SH-SY5Y (cell line): Measurements from ENCODE around the gene KIAA0753.

ENCODE experiments used
- GATA2 ChIP-seq: IDR thresholded peaks from 2 replicates; pipeline ENCODE4 v1.6.1; 2011; ENCODE audit warnings: mild to moderate bottlenecking, low read depth, low read length
- GATA3 ChIP-seq: IDR thresholded peaks from 2 replicates; pipeline ENCODE4 v1.6.1; 2011; ENCODE audit warnings: low read depth, mild to moderate bottlenecking, low read length, moderate library complexity

Gene KIAA0753

DNA sequence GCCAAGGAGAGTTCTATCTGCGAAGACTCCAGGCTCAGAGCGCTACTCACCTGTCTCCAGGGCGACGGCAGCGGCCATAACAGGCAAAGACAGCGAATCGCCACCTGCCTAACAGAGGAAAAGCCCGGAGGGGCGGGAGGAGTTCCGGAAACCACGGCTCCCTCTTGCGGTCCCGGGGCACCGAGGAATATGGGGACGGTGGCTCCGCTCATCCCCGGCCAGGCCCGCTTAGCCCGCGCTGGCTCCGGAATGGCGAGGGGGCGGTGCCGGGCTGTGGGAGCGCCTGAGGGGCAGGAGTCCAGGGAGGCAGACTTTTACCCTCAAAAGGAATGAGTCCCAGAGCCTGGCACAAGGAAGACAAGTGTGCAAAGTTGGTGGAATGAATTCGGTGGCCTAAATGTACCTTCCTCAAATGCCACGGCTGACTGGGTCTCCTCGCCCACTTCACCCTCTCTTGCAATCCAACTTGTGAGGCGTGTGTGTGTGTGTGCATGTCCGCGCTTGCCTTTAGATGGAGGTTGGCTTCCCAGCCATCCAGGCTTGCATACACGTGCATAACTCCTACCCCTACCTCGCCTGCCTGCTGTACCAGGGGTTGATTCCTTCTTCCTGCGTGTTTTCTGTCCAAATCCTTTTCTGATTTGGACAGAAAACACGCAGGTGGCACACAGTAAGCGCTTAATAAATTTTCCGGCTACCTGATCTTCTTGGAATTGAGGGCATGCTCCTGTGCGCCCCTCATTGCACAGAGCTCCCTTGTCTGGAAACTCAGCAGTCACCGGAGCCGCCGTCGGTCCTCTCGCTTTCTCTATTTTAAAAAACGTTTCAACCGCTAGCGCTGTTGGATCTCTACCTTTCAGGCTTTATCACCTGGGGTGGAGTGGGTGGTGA, 14.6 kb upstream of the KIAA0753 start:
- no peak for TF ChIP-seq GATA3

DNA sequence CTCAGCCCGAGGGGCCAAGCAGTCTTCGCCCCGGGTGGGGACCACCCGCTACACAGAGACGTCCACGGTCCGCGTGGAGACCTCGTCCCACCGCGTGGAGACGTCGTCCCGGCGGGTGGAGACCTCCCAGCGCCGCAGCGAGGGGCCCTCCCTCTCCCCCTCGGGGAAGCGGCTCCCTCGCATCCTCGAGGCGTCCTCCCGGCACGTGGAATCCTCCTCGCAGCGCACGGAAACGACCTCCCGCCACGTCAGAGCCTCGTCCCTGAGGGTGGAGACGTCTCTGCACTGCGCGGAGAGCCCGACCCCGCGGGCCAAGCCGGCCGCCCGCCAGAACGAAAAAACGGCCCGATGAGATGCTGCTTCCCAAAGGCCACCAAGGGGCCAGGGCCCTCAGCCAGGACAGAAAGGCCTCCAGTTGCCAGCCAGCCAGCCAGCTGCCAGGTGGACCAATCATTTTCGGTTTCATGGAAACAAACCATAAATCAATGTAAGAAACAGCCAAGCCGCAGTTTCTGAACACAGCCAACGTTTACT, 11.5 kb upstream of the KIAA0753 start:
- no peak for TF ChIP-seq GATA3
- TF ChIP-seq GATA2, result no peak

DNA sequence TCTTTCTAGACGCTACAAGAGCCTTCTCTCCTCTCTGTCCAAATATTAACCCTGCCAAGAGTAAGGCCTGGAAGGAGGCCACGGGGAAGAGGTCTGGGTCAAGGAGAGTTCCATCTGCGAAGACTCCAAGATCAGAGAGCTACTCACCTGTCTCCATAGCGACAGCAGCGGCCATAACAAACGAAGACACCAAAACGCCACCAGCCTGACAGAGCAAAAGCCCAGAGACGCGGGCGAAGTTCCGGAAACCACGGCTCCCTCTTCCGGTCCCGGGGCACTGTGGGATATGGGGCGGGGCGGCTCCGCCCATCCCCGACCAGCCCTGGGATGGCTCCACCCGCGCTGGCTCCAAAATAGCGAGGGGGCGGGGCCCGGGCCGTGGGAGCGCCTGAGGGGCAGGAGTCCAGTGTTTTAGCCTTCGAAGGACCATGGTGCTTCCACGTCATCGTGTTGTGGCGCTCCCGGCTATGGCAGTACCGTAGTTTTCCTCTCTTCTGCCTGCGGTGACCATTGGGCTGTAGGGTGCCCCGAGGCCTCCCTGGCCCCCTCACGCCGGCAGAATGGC, 10.9 kb upstream of the KIAA0753 start, which contains the start of the genes C17orf100 and MED31:
Gene C17orf100, plus strand, starts transcription at position 409 of the 565 bp plus-strand sequence. Its CDS starts 152 bp downstream, at position 561.
Gene MED31, minus strand, starts transcription at position 252 of the 565 bp plus-strand sequence. Its CDS starts 77 bp downstream, at position 175.
- TF ChIP-seq GATA2, result no peak
- no peak for TF ChIP-seq GATA3

DNA sequence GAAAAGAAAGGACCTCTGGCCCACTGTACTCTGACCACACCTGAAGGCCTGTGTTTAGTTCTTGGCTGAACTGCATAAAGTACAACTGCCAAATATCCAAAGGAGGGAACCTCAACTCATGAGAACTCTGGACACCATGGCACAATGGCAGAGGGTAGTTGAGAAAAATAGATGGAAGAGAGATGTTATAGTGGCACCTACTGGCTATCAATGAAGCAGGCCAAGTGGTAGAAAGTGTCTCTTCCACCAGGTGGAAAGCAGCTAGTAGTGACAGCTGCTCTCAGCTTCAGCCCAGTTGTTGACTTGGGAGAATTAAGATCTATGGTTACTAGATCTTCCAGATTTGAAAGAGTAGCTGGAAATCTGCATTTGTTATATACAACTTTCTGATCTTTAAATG, 7.7 kb upstream of the KIAA0753 start:
- TF ChIP-seq GATA2 (no peak), GATA3 (no peak)

DNA sequence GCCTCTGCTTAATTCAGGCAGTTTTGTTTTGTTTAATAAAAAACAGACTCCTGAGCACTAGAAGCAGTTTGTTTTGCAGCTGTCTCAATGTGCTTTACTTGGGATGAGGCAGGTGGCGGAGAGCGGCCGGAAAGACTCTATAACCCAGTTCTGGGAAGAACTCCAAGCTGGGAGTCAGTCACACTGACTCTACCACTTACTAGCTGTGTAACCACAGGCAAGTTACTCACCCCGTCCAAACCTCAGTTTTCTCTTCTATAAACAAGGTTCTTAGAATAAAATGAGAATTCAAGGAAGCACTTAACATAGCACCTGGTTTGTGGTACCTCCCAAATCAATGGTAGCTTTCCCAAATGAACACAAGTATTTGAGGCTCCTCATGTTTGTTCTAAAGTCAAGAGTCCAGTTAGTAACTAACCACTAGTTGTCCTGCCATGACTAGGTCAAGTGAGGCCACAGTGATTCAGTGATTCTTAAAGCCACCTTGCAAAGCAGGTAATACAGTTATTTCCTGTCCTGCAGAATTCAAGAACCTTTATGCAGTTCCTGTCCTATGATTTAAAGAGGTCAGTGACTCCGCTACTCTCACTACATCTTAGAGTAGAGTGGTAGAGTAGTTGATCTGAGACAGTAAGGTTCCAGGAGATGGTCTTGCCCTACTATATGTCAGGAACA, 3.1 kb upstream of the KIAA0753 start:
- TF ChIP-seq GATA2 (no peak), GATA3 (no peak)

DNA sequence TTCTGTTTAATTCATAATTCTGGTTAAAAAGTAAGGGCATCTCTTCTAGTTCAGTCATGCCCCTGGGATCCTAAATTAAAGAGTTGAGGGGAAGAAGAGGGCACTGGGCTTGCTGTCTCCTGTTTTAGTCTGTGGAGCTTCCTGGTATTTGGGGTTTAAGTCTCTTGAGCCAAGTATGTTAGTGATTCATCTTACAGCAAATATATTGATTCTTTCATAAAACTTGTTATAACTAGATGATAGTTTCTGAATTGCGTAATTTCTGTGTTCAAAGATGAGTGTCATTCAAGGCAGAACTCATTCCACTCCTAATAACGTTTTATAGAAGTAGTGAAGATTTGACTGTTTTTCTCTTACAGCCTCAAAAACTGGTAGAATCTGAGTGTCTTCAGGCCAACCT, 2.1 kb upstream of the KIAA0753 start:
- TF ChIP-seq GATA2 (no peak), GATA3 (no peak)

DNA sequence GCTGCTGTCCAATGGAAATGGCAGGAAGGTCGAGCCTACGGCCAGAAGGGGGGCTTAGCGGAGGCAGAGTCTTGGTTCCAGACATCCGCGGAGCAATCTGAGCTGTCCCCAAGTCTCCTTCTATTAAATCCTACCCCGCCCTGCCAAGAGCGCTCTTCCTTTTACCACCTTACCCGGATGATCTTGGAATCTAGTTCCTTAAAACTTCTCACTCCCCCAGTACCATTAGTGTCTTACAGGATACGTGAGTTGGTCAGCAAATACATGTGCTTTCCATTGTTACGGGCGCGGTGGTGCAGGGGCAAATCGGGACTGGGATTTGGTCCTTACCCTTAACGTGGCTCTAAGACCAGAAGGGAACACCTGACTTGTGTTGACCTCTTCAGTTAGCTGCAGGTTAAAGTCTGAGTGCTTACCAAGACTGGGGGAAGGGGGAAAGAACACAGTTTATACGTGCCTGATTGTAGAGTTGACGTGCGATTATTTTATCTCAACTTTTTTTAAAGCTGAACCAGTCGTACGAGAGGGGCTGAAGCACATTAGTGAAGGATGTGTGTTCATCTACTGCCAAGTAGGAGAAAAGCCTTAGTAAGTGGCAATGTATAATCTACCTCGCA, 844 bp upstream of the KIAA0753 start:
- TF ChIP-seq GATA2 (no peak), GATA3 (no peak)

DNA sequence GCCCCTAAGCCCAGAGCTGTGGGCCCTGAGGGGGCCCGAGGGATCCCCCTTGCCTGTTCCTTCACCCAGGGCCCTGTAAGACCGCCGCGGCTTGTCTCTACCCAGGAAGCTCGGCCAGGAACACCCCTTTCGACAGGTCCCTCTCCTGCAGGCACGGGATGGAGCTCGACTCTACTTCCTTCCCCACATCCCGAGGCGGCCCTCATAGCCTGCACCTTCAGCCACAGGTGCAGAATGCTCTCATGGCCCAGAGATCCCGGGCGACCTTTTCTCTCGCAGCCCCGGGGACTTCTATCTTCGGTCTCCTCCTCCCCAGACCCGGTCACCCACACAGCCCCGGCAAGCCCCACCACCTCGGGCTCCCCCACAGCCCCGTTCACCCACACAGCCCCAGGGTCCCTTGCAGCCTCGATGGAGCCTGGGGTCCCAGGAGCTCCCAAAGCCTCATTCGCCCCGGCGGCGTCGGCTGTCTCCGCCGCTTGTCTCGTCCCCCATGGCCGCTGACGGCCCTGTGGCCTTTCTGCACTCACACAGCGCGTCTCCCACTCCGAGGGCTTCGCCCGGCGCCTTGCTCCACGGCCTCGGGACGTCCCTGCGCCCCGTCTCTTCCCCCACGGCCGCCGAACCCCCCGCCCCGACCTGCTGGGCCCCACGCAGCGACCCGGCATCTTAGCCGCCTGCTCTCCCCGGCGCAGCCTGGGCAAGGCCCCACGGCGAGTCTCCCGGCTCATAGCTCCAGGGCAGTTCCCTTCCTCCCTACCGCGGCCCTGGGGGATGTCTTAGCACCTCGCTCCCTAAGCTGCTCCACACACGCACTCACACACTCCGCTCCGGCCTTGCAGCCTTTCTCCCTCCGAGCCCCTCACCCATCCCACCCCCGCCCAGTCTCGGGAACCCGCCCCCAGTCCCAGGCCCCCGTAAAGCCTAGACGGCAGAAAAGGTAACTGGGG, 650 bp downstream of the KIAA0753 start:
- TF ChIP-seq GATA2 (no peak), GATA3 (no peak)

DNA sequence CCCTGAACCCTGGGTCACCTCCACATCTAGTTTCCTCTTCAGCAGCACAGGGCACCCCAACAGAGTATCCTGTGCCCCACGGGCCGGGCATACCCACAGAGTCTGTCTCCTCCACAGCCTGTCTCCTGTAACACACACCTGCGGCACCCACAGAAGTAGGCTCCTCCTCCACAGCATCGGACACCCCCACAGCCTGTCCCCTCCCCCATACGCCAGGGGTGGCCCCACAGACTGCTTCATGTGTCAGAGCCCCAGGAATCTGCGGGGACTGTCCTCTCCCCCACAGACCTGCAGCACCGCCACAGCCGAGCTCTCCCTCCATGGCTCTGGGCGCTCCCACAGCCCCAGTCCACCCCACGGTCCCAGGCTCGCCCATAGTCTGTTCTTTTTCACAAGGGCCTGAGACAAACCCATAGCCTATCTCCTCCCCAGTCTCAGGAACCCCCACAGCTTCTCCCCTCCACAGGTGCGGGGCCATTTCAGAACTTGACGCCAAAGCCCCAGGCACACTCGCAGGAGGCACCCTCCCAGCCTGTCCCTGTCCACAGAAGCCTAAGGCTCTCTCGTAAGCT, 1.4 kb downstream of the KIAA0753 start:
- TF ChIP-seq GATA3 (no peak), GATA2 (no peak)

DNA sequence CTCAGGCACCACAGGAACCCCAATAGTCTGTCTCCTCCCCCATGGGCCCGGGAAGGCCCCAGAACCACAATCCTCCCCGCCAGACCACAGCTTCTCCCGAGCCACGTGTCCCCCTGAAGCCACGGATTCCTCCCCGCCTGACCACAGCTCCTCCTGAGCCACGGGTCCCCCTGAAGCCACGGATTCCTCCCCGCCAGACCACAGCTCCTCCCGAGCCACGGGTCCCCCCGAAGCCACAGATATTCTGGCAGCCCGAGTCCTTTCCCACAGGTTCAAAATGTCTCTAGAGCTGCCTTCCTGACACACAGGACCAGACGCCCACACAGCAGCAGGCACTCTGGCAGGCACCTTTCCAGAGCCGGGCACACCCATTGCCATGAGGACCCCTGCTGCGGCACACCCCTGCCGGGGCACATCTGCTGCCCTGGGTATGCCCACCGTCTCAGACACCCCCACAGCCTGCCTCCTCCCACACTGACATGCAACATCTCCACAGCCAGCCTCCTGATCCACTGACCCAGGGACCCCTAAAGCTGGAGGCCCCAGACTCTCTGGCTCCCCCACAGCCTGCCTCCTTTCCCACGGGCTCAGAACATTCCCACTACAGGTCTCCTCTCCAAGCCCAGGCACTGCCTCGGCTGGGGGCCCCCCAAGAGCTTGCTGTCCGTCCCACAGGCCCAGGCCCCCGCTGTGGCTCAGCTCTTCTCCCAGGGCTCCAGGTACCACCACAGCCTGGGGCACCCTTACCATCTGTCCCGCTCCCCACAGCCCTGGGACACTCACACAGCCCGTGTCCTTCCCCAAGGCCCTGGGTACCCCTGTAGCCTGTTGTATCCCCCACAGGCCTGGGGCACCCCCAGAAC, 2.2 kb downstream of the KIAA0753 start:
- TF ChIP-seq GATA2 (no peak), GATA3 (no peak)

DNA sequence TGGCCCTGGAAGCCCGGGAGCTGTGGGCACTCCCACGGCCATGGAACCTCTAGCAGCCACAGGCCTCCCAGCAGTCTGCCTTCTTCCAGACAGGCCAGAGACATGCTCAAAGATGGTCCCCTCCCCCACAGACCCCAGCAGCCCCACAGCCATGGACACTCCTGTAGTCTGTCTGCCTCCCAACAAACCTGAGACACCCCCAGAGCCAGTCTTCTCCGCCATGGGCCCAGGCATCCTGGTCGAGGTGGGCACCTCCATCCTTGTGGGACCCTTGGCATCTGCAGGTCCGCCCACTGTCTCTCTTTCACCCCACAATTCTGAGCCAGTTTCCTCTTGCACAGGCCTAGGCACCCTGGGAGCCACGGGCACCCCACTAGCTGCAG, 3.1 kb downstream of the KIAA0753 start:
- no peak for TF ChIP-seq GATA3
- TF ChIP-seq GATA2, result no peak
